IMR-90 (cell line): Measurements from ENCODE around the gene THOP1. TPM values are rescaled to one million over a fixed set of nuclear protein-coding genes. Genes with fewer than 3 reads are reported as not detected.

ENCODE experiments used
- ATAC-seq: fragments of 200-7000 bp; cut with Tn5 transposase; 2 replicates; pipeline ENCODE4 v1.9.1; 2020; ENCODE audit warnings: low read depth, mild to moderate bottlenecking, moderate library complexity
- BruUV-seq: library from RNA; stranded (reverse); fragments of 400-500 nt; replicated peaks from 2 replicates; lab custom pipeline; 2021; lab: Mats Ljungman, UMichigan
- CTCF ChIA-PET: fragments of 300-600 bp; formaldehyde crosslinking; extraction: SDS; loops from one replicate; lab custom pipeline; 2021; ENCODE audit warnings: antibody characterized with exemption; lab: Yijun Ruan, JAX
- POLR2A ChIA-PET: fragments of 300-600 bp; sonication (Branson Sonifier 250); formaldehyde crosslinking; loops from one replicate; lab custom pipeline; 2022; ENCODE audit warnings: antibody characterized with exemption; ENCODE audit not compliant: unreplicated experiment; lab: Charles Lee
- DNase-seq: peaks from one replicate; pipeline ENCODE4 v3.0.0; 2013
- H2AFZ ChIP-seq: replicated peaks from 2 replicates; pipeline ENCODE3; 2013; ENCODE audit warnings: low read length, mild to moderate bottlenecking; ENCODE audit not compliant: poor library complexity
- H2AK5ac ChIP-seq: 2 replicates; pipeline ENCODE4 v1.6.1; 2013; ENCODE audit warnings: low read depth, low read length, inconsistent platforms
- H2AK9ac ChIP-seq: replicated peaks from 2 replicates; pipeline ENCODE3; 2013; ENCODE audit warnings: mild to moderate bottlenecking, low read depth, low read length, moderate library complexity; ENCODE audit not compliant: poor library complexity
- H2BK120ac ChIP-seq: 2 replicates; pipeline ENCODE4 v1.6.1; 2013; ENCODE audit warnings: low read depth, low read length, inconsistent platforms
- H2BK15ac ChIP-seq: 3 replicates; pipeline ENCODE4 v1.6.1; 2013; ENCODE audit warnings: low read depth, low read length, inconsistent platforms
- H2BK20ac ChIP-seq: 2 replicates; pipeline ENCODE4 v1.6.1; 2013; ENCODE audit warnings: low read depth, mild to moderate bottlenecking, inconsistent platforms, low read length, moderate library complexity
- H2BK5ac ChIP-seq: 2 replicates; pipeline ENCODE4 v1.6.1; 2013; ENCODE audit warnings: mild to moderate bottlenecking, low read depth, low read length, inconsistent platforms; ENCODE audit not compliant: poor library complexity, severe bottlenecking
- H3K14ac ChIP-seq: replicated peaks from 2 replicates; pipeline ENCODE4 v1.6.1; 2013; ENCODE audit warnings: low read depth, low read length, inconsistent platforms
- H3K18ac ChIP-seq: 2 replicates; pipeline ENCODE4 v1.6.1; 2013; ENCODE audit warnings: low read depth, low read length, control low read depth
- H3K23ac ChIP-seq: 2 replicates; pipeline ENCODE4 v1.6.1; 2013; ENCODE audit warnings: low read depth, low read length, inconsistent platforms
- H3K27ac ChIP-seq: 2 replicates; pipeline ENCODE4 v1.5.1; 2013; ENCODE audit warnings: mild to moderate bottlenecking, control low read depth, low read length; ENCODE audit not compliant: insufficient read depth
- H3K27me3 ChIP-seq: 2 replicates; pipeline ENCODE4 v1.6.1; 2013; ENCODE audit warnings: low read length; ENCODE audit not compliant: control insufficient read depth, insufficient read depth
- H3K36me3 ChIP-seq: 2 replicates; pipeline ENCODE4 v1.6.1; 2013; ENCODE audit warnings: low read length, mixed read lengths; ENCODE audit not compliant: control insufficient read depth, insufficient read depth
- H3K4ac ChIP-seq: 2 replicates; pipeline ENCODE4 v1.6.1; 2013; ENCODE audit warnings: low read depth, low read length, inconsistent platforms
- H3K4me1 ChIP-seq: 2 replicates; pipeline ENCODE4 v1.6.1; 2013; ENCODE audit warnings: low read length, mixed read lengths; ENCODE audit not compliant: control insufficient read depth, insufficient read depth
- H3K4me2 ChIP-seq: 2 replicates; pipeline ENCODE4 v1.6.1; 2013; ENCODE audit warnings: low read depth, mild to moderate bottlenecking, control low read depth, low read length, moderate library complexity
- H3K4me3 ChIP-seq: 2 replicates; pipeline ENCODE4 v1.5.1; 2013; ENCODE audit warnings: low read depth, mild to moderate bottlenecking, control low read depth, low read length, moderate library complexity; ENCODE audit not compliant: insufficient read depth
- H3K56ac ChIP-seq: 2 replicates; pipeline ENCODE4 v1.6.1; 2013; ENCODE audit warnings: low read length, inconsistent platforms; ENCODE audit not compliant: insufficient read depth; ENCODE audit errors: extremely low read depth
- H3K79me1 ChIP-seq, 2 experiments: 2 replicates each; pipeline ENCODE4 v1.6.1; 2013; ENCODE audit warnings: low read length in 2 of 2, inconsistent platforms in 1 of 2, low read depth in 1 of 2
- H3K9ac ChIP-seq: 2 replicates; pipeline ENCODE4 v1.6.1; 2013; ENCODE audit warnings: low read depth, low read length, control low read depth
- H3K9me1 ChIP-seq: 2 replicates; pipeline ENCODE4 v1.6.1; 2013; ENCODE audit warnings: low read length, inconsistent platforms; ENCODE audit not compliant: insufficient read depth
- H3K9me3 ChIP-seq: 2 replicates; pipeline ENCODE4 v1.6.1; 2013; ENCODE audit warnings: low read length; ENCODE audit not compliant: control insufficient read depth, insufficient read depth
- H4K20me1 ChIP-seq: 2 replicates; pipeline ENCODE4 v1.6.1; 2013; ENCODE audit warnings: low read length, inconsistent platforms; ENCODE audit not compliant: insufficient read depth
- H4K5ac ChIP-seq: 2 replicates; pipeline ENCODE4 v1.6.1; 2013; ENCODE audit warnings: mild to moderate bottlenecking, low read depth, low read length, control low read depth
- H4K8ac ChIP-seq, 2 experiments: 2 replicates each; pipeline ENCODE4 v1.6.1; 2013; ENCODE audit warnings: low read depth in 2 of 2, low read length in 2 of 2, control low read depth in 1 of 2, inconsistent platforms in 1 of 2
- H4K91ac ChIP-seq: 2 replicates; pipeline ENCODE4 v1.6.1; 2013; ENCODE audit warnings: low read depth, low read length, inconsistent platforms; ENCODE audit not compliant: insufficient read depth
- BHLHE40 ChIP-seq: fragments of 150-350 bp; IDR thresholded peaks from 2 replicates; pipeline ENCODE4 v1.6.1; 2016; ENCODE audit warnings: mild to moderate bottlenecking, low read depth, low read length
- CEBPB ChIP-seq: IDR thresholded peaks from 2 replicates; pipeline ENCODE4 v1.6.1; 2012; ENCODE audit warnings: low read depth, low read length, improper control_type of control experiment
- CTCF ChIP-seq: conservative IDR thresholded peaks from 2 replicates; pipeline ENCODE4 v1.5.1; 2012; ENCODE audit warnings: mild to moderate bottlenecking, low read depth, low read length, improper control_type of control experiment
- RAD21 ChIP-seq: IDR thresholded peaks from 2 replicates; pipeline ENCODE4 v1.6.1; 2012; ENCODE audit warnings: low read length, improper control_type of control experiment
- SMC3 ChIP-seq: fragments of 150-350 bp; IDR thresholded peaks from 2 replicates; pipeline ENCODE4 v1.6.1; 2016; ENCODE audit warnings: low read depth, mild to moderate bottlenecking, antibody characterized with exemption, low read length, moderate library complexity
- WGBS, 2 experiments: methylation state at CpG; one replicate each; pipeline versions ENCODE4 v1.1.5 to v1.1.7; 2013; ENCODE audit warnings: missing lambda C conversion rate in 2 of 2; ENCODE audit not compliant: insufficient read length in 1 of 2; ENCODE audit errors: extremely low coverage in 2 of 2; 5-methylcytosine and 5-hydroxymethylcytosine counted together
- dilution Hi-C: fragments of 300-500 bp; cut with HindIII; formaldehyde crosslinking; loops from one replicate; pipeline ENCODE4 v1.14.3; 2018; ENCODE audit warnings: low sequenced_read_pairs; ENCODE audit not compliant: unreplicated experiment
- in situ Hi-C: fragments of 300-500 bp; cut with MboI; formaldehyde crosslinking; loops from 3 replicates; pipeline ENCODE4 v1.14.3; 2019; ENCODE audit warnings: low sequenced_read_pairs, inconsistent platforms, mixed read lengths
- intact Hi-C: fragments of 100-400 bp; cut with micrococcal nuclease; formaldehyde crosslinking; loops from 2 replicates; pipeline ENCODE4 v1.10.0; 2022
- polyA plus RNA-seq, 3 experiments: library from polyadenylated mRNA; depleted of rRNA; stranded (reverse); fragments of >200 nt; gene quantifications; 2 replicates each; pipeline ENCODE4 v1.2.3, GENCODE V29; 2012; ENCODE audit warnings: low replicate concordance in 1 of 3
- total RNA-seq: library from RNA; depleted of rRNA; stranded (reverse); fragments of >200 nt; gene quantifications from 2 replicates; pipeline ENCODE4 v1.2.3, GENCODE V29; 2012

THOP1 gene
- total and polyA plus RNA-seq, 2 of the 4 experiments (the other 2 are of a cell fraction): 57.5 to 91.9 TPM

DNA sequence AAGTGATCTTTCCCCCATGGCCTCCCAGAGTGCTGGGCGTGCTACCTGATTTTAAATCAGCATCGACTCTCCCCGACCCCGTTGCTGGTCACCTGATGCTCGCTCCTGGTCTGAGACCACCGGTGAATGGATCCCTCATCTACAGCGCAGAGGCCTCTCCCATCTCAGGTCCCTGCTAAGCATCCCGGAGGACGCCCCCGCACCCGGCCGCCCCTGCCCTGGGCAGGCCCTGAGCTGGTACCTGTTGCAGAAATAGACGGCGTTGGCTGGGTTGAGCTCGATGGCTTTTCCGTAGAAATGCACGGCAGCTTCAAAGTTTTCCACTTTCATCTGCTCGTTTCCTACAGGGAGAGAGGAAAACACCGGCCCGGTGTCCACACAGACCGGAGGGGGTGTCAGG is 20.4 kb upstream of the THOP1 start:
- H3K27me3 ChIP-seq: no peaks in the 10 kb centered on the region
- no peak overlapping the region for H4K5ac ChIP-seq
- ChIA-PET CTCF (no interaction called here), POLR2A (no interaction called here)
- dilution Hi-C loops (no loop called here), in situ Hi-C loops (no loop called here), intact Hi-C loops (no loop called here)
- H2AK9ac ChIP-seq: no peak overlapping the region
- no peak overlapping the region for H3K56ac ChIP-seq
- H4K20me1 ChIP-seq: peaks cover 25% of the 10 kb centered on the region
- 96% methylated on average over 16 of the region's 21 CpGs; no CpG with 5 or more reads in 1 of the 2 experiments for WGBS, 2 experiments
- no peak overlapping the region for H3K9ac ChIP-seq
- no TSS peak for BruUV-seq
- H3K23ac ChIP-seq: no peak overlapping the region
- no peak overlapping the region for H2BK20ac ChIP-seq
- H3K14ac ChIP-seq: no peak overlapping the region
- H3K36me3 ChIP-seq: peaks cover 65% of the 10 kb centered on the region
- H2AFZ ChIP-seq: no peak overlapping the region
- H3K4me3 ChIP-seq: no peak overlapping the region
- H3K4ac ChIP-seq: no peak overlapping the region
- no peak for TF ChIP-seq BHLHE40
- no peak for TF ChIP-seq RAD21
- no peak for TF ChIP-seq SMC3
- no peak for TF ChIP-seq CEBPB
- TF ChIP-seq CTCF: no peak
- H2BK120ac ChIP-seq: no peak overlapping the region
- no peak overlapping the region for H2BK5ac ChIP-seq
- H3K27ac ChIP-seq: no peak overlapping the region
- H2AK5ac ChIP-seq: no peak overlapping the region
- H3K18ac ChIP-seq: no peak overlapping the region
- H3K4me1 ChIP-seq: no peaks in the 10 kb centered on the region
- H4K8ac ChIP-seq: no peak overlapping the region
- ATAC-seq (no peak), DNase-seq (no peak)
- H3K9me1 ChIP-seq: no peaks in the 10 kb centered on the region
- H3K9me3 ChIP-seq: no peaks in the 10 kb centered on the region
- H3K4me2 ChIP-seq: no peak overlapping the region
- no peak overlapping the region for H4K91ac ChIP-seq
- H3K79me1 ChIP-seq: peaks cover 0 to 25% of the 10 kb centered on the region in 2 experiments; a peak in 1 of 4 replicates
- no peak overlapping the region for H2BK15ac ChIP-seq
